Right ventricle myocardium superior (tissue), 1 donor: ENCODE results near the gene GNMT. TPM values are rescaled to one million over a fixed set of nuclear protein-coding genes. Genes with fewer than 3 reads are reported as not detected.
"Not testable (repeated sequence)": the region's sequence is repeated elsewhere in the genome, so short reads cannot be mapped to it uniquely, and the experiment has no call there.

Experiments used
- ATAC-seq: fragments of 200-7000 bp; cut with Tn5 transposase; one replicate; pipeline ENCODE4 v1.9.1; 2020; ENCODE audit warnings: mild to moderate bottlenecking; ENCODE audit not compliant: poor library complexity
- DNase-seq: peaks from one replicate; pipeline ENCODE4 v3.0.0-alpha.2; 2020
- intact Hi-C: fragments of 100-400 bp; cut with DNase I; formaldehyde crosslinking; loops from one replicate; pipeline ENCODE4 v1.11.2; 2022
- total RNA-seq: library from RNA; stranded (reverse); fragmentation: NEBNext Ultra II Directional; extraction: Animal tissue kit (Norgen Biotek cat#: 25700); gene quantifications from one replicate; pipeline ENCODE4 v1.2.1, GENCODE V29; 2021
- donor health status: DM: no; HTN: yes; CAD: no; lungs with severe emphysema.

The GNMT gene
- total RNA-seq, 1 donor from 2014 or later, result 2.3 TPM

GRCh38 chr6:42938987-42939809 lies 21.4 kb upstream of the GNMT start:
- intact Hi-C loops, result no loop called here
- DNase-seq, result no peak
- ATAC-seq, result peak; percentile 49

- intact Hi-C loops, result no loop called here
These were observed 20.8 kb upstream of the GNMT start for GRCh38 chr6:42939810-42940167.

GRCh38 chr6:42940493-42941045 lies 20.0 kb upstream of the GNMT start:
- ATAC-seq, result no peak
- no peak for DNase-seq
- intact Hi-C loops, result no loop called here

More at GRCh38 chr6:42939810-42940167, 20.8 kb upstream of the GNMT start:
- DNase-seq, result no peak
- peak; percentile 30 for ATAC-seq

- ATAC-seq, DNase-seq, intact Hi-C loops: not testable (repeated sequence)
These were observed 19.2 kb upstream of the GNMT start for GRCh38 chr6:42941356-42941755.

DNA sequence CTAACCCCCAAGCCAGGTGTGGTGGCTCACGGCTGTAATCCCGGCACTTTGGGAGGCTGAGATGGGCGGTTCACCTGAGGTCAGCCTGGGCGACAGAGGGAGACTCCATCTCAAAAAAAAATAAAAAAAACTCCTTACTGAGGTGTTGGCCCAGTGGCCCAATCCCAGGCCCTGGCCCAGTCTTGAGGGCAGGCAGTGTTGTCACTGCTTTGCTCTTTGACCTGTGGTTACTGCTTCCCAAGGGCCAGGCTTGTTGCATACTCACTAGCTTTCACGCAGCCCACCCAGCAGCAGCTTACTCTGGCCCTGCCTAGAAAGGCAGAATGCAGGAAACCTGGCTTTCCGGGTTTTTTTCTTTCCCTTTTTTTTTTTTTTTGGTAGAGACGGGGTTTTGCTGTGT lies 18.1 kb upstream of the GNMT start:
- DNase-seq, result no peak
- intact Hi-C loops, result no loop called here
- no peak for ATAC-seq

DNA sequence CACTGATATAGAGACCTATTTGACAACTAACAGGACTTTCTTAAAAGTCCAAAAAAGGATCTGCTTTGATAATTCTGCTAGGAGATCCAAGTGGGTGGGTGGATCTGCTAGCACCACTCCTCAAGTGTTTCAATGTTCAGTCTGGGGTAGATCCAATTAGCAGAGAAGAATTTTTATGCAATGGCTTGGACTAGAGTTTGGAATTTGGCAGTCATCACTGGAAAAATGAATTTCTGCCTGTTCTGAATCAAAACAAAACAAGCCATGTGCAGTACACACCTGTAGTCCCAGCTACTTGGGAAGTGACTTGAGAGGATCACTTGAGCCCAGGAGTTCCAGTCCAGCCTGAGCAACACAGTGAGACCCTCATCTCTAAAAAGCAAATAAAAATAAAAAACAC lies 12.6 kb upstream of the GNMT start:
- intact Hi-C loops, result no loop called here
- ATAC-seq, result no peak
- no peak for DNase-seq

DNA sequence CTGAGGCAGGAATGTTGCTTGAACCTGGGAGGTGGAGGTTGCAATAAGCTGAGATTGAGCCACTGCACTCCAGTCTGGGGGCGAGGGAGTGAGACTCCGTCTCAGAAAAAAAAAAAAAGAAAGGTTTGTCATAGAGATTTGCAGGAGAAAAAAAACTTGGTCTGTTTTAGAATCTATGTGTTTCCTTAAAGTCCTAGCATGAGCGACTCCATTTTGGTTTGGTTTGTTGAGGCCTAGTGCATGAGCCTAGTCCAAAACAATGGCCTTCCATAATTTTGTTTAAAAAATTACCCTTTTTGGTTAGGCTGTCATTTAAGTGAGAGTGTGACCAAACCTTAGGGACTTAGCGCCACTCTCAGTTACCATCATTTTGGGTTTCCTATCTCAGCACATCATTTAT lies 8.2 kb upstream of the GNMT start:
- no peak for ATAC-seq
- intact Hi-C loops, result no loop called here
- no peak for DNase-seq

DNA sequence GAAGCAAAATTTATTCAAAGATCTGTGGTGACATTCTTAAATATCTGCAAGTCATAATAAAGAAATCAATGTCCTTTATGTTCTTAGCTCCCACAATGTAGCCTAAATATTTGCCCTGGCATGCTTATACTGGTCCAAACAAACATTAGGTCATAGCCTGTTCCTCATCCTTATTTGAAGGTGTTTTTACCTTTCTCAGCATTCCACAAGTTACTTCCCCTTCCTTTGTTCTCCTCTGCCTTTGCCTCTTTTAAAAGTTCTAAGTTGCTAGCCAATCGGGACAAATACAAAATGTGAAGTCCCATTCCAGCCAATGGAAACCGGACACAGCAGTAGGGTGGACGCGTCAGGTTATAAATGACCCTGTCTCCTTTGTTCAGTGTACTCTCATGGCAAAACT lies 6.1 kb upstream of the GNMT start:
- DNase-seq, intact Hi-C loops, ATAC-seq: not testable (repeated sequence)

GRCh38 chr6:42958125-42958524 lies 2.4 kb upstream of the GNMT start:
- DNase-seq (no peak), ATAC-seq (no peak)
- intact Hi-C loops, result no loop called here

DNA sequence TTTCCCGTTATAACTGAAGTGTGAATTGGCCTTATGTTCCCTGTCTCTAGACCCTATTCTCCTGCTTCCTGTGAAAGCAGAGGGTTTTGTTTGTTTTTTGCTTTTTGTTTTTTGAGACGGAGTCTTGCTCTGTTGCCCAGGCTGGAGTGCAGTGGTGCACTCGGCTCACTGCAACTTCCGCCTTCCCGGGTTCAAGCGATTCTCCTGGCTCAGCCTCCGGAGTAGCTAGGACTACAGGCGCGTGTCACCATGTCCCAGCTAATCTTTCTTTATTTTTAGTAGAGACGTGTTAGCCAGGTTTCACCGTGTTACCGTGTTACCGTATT lies 674 bp upstream of the GNMT start:
- no peak for DNase-seq
- peak; percentile 51 for ATAC-seq
- intact Hi-C loops, result no loop called here

- DNase-seq (no peak), ATAC-seq (no peak)
- intact Hi-C loops, result no loop called here
These were observed 491 bp downstream of the GNMT start for GRCh38 chr6:42961020-42961470.

DNA sequence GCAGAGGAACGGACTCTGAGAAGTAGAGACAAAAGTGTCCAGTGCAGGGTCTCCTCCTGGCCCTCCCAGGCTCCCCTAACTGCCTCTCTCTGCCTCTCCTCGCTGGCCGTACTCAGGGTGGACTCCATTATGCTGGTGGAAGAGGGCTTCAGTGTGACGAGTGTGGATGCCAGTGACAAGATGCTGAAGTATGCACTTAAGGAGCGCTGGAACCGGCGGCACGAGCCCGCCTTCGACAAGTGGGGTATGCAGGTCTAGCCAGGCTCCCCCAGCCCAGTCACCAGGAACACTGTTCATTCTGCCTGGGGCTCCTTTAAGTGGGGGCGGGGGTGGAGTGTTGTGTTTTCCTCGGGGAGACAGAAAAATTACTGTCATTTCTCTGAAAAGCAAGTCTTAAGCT lies 1.5 kb downstream of the GNMT start:
- no peak for ATAC-seq
- intact Hi-C loops, result no loop called here
- no peak for DNase-seq

- intact Hi-C loops, result no loop called here
- DNase-seq (no peak), ATAC-seq (no peak)
These were observed 2.1 kb downstream of the GNMT start for GRCh38 chr6:42962502-42963178.

- intact Hi-C loops, result no loop called here
- DNase-seq (no peak), ATAC-seq (no peak)
These were observed 2.8 kb downstream of the GNMT start for GRCh38 chr6:42963179-42963854.

- DNase-seq (no peak), ATAC-seq (no peak)
- intact Hi-C loops, result no loop called here
These were observed 3.5 kb downstream of the GNMT start for GRCh38 chr6:42963855-42964605.

GRCh38 chr6:42966571-42966970 lies 6.0 kb downstream of the GNMT start:
- ATAC-seq, result no peak
- intact Hi-C loops, result no loop called here
- no peak for DNase-seq

- intact Hi-C loops, result no loop called here
- ATAC-seq (no peak), DNase-seq (no peak)
These were observed 6.7 kb downstream of the GNMT start for GRCh38 chr6:42967228-42967627.

DNA sequence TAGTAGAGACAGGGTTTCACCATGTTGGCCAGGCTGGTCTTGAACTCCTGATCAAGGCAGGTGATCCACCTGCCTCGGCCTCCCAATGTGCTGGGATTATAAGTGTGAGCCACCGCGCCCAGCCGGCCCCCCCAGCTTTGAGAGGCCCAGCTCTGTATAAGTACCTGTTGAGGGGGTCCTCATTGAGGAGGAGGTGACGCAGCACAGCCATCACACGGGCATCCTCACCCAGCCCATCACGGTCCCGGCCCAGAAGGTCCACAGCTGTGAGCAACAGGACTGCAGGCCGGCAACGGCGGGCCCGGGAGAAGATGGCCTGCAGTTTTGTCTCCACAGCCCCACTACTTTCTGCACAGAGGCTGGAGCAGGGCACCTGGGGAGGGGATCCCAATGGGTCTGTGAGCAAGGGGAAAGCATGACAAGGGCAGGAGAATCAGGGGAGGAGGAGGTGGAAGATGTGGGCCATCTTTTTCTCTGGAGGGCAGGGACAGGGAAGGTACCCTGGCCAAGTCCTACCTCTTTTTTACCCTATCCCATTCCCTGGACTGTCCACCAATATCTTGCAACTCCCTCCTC lies 7.7 kb downstream of the GNMT start:
- ATAC-seq, result no peak

DNA sequence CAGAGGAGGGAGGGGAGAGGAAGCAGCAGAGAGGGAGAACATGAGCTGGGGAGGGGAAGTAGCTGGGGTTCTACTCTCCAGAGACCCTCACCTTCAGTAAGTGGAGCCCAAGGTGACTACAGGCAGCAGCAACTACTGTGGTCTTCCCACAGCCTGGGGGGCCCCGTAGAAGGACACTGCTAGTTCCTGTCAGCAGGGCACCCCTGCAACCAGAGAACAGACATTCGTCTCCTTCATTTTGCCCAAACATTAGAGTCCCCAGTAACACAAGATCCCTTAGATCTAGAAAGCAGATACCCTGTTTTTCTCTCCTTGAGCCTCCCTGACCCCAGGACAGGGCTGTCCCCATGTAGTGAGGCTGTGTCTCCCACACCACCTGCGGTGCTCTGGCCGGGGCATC lies 8.2 kb downstream of the GNMT start:
- intact Hi-C loops, result no loop called here
- DNase-seq, result no peak
- ATAC-seq, result no peak

More for the DNA sequence above, 7.7 kb downstream of the GNMT start:
- intact Hi-C loops, result no loop called here
- no peak for DNase-seq
